ENCODE results near the gene DMRTC1.
"Not testable (repeated sequence)": the region's sequence is repeated elsewhere in the genome, so short reads cannot be mapped to it uniquely, and the experiment has no call there.

The DMRTC1 gene

GRCh38 chrX:72837532-72837931, 106.1 kb downstream of the DMRTC1 start:
- H3K4me1 Mint-ChIP-seq: not testable (repeated sequence)

GRCh38 chrX:72830701-72831100, 112.9 kb downstream of the DMRTC1 start:
- H3K4me1 Mint-ChIP-seq; H3K27me3 Mint-ChIP-seq (ENCODE audit: low read depth, poor library complexity); H3K9me3 Mint-ChIP-seq; DNase-seq; H3K27ac Mint-ChIP-seq; H3K4me3 Mint-ChIP-seq; H3K36me3 Mint-ChIP-seq (ENCODE audit: low read depth): not testable (repeated sequence)

More at GRCh38 chrX:72837532-72837931, 106.1 kb downstream of the DMRTC1 start:
- not testable (repeated sequence) for H3K27ac Mint-ChIP-seq; H3K27me3 Mint-ChIP-seq (ENCODE audit: low read depth, poor library complexity); H3K36me3 Mint-ChIP-seq (ENCODE audit: low read depth); DNase-seq; H3K4me3 Mint-ChIP-seq; H3K9me3 Mint-ChIP-seq
